A549 treated with dexamethasone at 1 μM for 4 hours (cell line): ENCODE measurements around the gene MMP2. TPM values are rescaled to one million over a fixed set of nuclear protein-coding genes. Genes with fewer than 3 reads are reported as not detected.

ENCODE experiments used
- total RNA-seq: library from RNA; stranded (reverse); fragments of 200-300 nt; extraction: Qiagen RNA extraction; gene quantifications from 5 replicates; pipeline ENCODE4 v1.2.3, GENCODE V29; 2022

Gene MMP2
- 8.7 to 12.2 TPM (median 9.8 TPM) in 5 replicates for total RNA-seq

DNA sequence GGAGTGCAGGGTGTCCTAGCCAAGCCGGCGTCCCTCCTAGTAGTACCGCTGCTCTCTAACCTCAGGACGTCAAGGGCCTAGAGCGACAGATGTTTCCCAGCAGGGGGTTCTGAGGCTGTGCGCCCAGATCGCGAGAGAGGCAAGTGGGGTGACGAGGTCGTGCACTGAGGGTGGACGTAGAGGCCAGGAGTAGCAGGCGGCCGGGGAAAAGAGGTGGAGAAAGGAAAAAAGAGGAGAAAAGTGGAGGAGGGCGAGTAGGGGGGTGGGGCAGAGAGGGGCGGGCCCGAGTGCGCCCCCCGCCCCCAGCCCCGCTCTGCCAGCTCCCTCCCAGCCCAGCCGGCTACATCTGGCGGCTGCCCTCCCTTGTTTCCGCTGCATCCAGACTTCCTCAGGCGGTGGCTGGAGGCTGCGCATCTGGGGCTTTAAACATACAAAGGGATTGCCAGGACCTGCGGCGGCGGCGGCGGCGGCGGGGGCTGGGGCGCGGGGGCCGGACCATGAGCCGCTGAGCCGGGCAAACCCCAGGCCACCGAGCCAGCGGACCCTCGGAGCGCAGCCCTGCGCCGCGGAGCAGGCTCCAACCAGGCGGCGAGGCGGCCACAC, at the start of gene MMP2:
Gene MMP2, plus strand, starts transcription at position 372 of the 603 bp plus-strand sequence. CDS start 282 bp downstream, outside the sequence.

GRCh38 chr16:55508941-55509931, 30.2 kb downstream of the MMP2 start, which contains the start of gene LPCAT2:
LPCAT2 (plus strand) TSS chr16:55509072; CDS start chr16:55509182, 110 bp downstream.

Other genes with a start within 250 kb of the MMP2 start
- not detected in 5 replicates for gene IRX6, start 155.0 kb upstream of the MMP2 start, total RNA-seq
- 3.0 to 5.5 TPM (median 4.6 TPM) in 5 replicates for gene LPCAT2, start 29.9 kb downstream of the MMP2 start, total RNA-seq
- 0.08 TPM in 1 of 5 replicates, not detected in the others for gene CAPNS2, start 87.5 kb downstream of the MMP2 start, total RNA-seq
- 0.04 to 0.13 TPM (median 0.06 TPM) in 4 of 5 replicates, not detected in the other for gene SLC6A2, start 176.8 kb downstream of the MMP2 start, total RNA-seq